ENCODE data around the gene ICE2. TPM values are rescaled to one million over a fixed set of nuclear protein-coding genes. Genes with fewer than 3 reads are reported as not detected.
A peak's percentile ranks its signal among the peaks of the same experiment; 100 is the strongest.

ICE2 gene
- total RNA-seq, 1 experiment from 2014 or later: 14.5 TPM

DNA sequence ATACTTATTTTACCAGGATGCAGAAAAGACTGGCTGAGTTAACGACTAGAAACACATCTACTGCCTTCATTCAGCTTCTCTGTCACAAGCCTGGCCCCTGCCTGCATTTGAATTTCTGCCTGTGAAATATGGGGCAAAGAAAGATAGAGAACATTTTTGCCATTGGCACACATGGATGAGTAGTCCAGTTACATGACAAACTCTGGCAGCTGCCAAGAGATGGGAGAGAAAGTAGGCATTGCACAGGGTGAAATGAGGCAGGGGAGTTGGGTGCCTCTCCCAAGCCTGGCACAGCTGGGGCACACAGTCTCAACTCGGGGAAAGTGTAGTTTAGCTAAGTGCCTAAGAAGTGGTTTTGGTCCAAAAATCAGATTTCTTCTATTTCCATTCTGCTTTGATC, 105.2 kb downstream of the ICE2 start:
- DNase-seq: no peak
- H3K36me3 ChIP-seq: peaks cover 93% of the 10 kb centered on the region
- H3K4me3 ChIP-seq: no peak overlapping the region
- H3K9me3 ChIP-seq: no peaks in the 10 kb centered on the region; the same call in 1 of the 2 replicates
- no peaks in the 10 kb centered on the region for H3K27me3 ChIP-seq

DNA sequence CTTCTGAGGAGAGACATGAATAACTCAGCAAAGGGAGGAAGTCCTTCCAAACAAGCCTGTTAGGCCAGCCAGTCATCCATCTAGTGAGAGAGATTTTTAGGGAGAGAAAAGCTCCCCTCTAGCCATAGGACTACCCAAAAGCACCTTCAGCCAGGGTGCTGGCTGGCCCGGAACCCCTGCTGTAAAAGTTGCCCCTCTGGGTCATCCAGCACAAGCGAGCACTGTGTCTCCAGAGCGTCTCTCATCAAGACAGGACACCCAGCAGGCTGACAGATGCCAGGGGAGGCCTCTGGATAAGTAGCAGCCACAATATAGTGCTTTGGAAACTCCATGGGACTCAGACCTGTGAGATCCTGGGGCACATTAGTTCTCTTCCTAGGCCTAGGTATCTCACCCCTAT, 105.6 kb downstream of the ICE2 start:
- no peaks in the 10 kb centered on the region for H3K27me3 ChIP-seq
- no peak for DNase-seq
- H3K4me3 ChIP-seq: no peak overlapping the region
- H3K36me3 ChIP-seq: peaks cover 93% of the 10 kb centered on the region
- H3K9me3 ChIP-seq: no peaks in the 10 kb centered on the region; the same call in 1 of the 2 replicates

DNA sequence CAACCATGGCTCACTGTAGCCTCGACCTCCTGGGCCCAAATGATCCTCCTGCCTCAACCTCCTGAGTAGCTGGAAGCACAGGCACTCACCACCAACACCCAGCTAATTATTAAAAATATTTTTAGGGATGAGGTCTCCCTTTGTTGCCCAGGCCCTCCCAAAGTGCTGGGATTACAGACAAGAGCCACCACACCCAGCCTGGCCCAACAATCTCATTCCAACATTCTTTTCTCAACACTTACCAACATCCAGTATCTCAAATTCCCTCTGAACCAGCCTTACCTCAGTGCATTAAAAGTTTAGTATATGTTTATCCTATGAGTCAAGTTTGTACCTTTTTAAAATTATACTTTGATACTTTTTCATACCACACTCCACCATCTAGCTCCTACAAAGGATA, 106.2 kb downstream of the ICE2 start:
- Histone ChIP-seq H3K27me3 (no peaks in the 10 kb centered on the region), H3K36me3 (peaks cover 89% of the 10 kb centered on the region), H3K9me3 (no peaks in the 10 kb centered on the region; the same call in 1 of the 2 replicates), H3K4me3 (no peak overlapping the region)
- peak; percentile 59 for DNase-seq

DNA sequence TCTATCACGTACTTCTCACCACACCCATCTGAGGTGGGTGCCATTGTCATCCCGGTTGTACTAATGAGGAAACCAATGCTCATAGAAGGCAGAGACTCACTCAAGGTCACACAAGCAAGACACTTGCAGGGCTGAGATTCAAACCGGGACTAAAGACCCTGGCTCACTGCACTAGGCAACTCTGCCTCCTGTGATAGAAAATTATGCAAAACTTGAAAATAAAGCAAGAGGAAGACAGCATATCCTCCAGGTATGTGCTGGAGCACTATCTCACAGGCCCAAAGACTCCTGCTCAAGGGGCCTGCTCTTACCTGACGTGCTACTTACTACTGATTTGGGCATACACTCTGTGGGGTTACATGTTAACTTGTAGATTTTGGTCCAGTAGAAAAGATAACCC, 106.7 kb downstream of the ICE2 start:
- Histone ChIP-seq H3K4me3 (no peak overlapping the region), H3K36me3 (peaks cover 84% of the 10 kb centered on the region), H3K9me3 (no peaks in the 10 kb centered on the region; the same call in 1 of the 2 replicates), H3K27me3 (no peaks in the 10 kb centered on the region)
- no peak for DNase-seq

DNA sequence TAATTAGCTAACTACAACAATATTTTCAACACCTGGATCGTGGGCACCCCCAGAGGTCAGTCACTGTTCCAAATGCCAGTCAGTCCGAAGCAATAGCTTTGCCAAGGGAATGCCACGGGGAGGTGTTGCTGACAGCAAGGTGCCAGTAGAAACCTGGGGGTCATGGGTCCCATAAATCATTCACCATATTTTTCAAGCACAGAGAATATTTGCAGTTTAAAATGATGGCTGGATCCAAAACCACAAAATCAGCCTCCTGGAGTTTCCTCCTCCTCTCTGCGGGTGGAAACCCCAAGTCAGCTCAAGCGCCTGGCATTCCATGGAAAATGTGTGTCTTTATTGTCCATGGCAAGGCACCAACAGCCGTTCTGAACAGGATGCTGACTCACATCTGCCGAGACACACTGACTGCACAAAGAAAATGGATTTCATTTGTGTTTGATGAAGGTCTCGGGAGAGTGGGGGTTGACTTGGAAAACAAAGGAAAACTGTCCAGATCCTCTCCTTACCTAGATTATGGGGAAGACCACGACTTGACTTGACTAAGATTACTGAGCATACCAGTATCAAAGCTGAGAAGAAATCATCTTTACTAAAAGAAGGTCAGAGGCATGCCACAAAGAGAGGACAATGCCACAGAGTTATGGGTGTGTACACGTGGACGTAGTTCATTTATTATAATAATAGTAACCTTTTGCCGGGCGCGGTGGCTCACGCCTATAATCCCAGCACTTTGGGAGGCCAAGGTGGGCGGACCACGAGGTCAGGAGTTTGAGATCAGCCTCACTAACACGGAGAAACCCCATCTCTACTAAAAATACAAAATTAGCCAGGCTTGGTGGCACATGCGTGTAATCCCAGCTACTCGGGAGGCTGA, 107.5 kb downstream of the ICE2 start:
- DNase-seq: peak; percentile 97
- Histone ChIP-seq H3K9me3 (no peaks in the 10 kb centered on the region; the same call in 1 of the 2 replicates), H3K36me3 (peaks cover 76% of the 10 kb centered on the region), H3K27me3 (no peaks in the 10 kb centered on the region), H3K4me3 (no peak overlapping the region)

DNA sequence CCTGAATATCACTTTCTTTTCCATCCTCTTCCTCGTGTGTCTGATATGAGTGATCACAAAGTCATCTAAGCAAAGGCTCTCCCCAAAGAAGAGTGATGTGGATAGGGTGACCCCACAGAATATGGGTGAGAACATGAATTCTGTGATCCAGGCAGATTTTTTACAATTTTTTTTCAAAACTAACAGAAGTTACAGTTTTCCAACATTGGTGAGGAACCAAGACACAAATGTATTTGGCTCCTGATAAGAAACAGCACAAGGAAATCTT, 108.1 kb downstream of the ICE2 start:
- Histone ChIP-seq H3K9me3 (no peaks in the 10 kb centered on the region; the same call in 1 of the 2 replicates), H3K4me3 (no peak overlapping the region), H3K36me3 (peaks cover 70% of the 10 kb centered on the region), H3K27me3 (no peaks in the 10 kb centered on the region)
- no peak for DNase-seq

DNA sequence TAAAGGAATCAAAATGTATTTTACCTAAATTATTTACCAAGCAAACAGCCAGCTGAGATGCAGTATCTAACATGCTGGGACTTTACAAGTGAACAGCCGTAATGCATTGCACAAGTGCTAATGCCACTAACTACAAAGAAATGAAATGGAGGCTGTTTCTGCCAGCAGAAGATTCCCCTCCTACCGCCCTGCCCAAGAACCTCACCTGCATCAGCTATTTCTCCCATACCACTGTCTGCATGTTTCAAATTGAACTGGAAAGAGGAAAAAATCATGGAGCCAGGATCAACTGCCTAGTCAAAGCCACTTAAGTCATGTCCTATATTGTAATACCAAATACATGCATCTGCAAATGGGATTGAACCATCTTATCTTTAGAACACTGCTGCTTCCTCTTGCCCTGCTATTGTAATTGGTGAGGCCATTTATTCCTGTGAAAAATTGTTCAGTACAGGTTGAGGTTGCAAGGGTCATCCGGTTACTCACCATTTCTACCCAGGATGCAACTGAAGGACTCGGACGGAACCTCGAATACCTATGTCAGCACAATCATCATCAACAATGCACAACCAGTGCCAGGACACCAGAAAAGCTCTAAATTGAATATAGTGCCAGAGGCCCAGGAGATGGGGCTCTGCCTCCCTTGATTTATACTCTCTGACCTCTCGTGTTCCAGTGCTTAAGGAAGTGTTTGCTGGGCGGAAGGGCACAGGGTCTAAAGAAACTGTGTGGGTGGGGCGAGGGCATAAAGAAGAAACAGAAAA, 108.7 kb downstream of the ICE2 start:
- H3K9me3 ChIP-seq: no peaks in the 10 kb centered on the region; the same call in 1 of the 2 replicates
- H3K4me3 ChIP-seq: no peak overlapping the region
- peaks cover 67% of the 10 kb centered on the region for H3K36me3 ChIP-seq
- H3K27me3 ChIP-seq: no peaks in the 10 kb centered on the region
- no peak for DNase-seq

DNA sequence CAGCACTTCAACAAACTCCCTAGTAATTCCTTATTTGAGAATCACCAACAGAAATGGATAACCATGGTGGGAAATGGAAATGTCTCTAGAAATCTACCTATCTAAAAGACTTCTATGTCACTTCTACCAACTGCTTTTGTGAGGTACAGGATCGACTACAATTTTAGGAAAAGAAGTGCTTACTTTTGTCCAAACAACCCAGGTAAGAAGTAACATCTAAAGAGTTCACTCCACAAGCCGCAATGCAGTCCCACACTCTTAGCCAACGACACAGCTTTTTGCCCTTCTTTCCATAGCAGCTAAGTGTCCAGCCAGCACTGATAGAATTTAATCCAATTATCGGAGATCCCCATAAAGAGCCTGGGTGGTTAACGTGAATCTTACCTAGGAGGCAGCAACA, 109.2 kb downstream of the ICE2 start:
- Histone ChIP-seq H3K9me3 (no peaks in the 10 kb centered on the region; the same call in 1 of the 2 replicates), H3K27me3 (no peaks in the 10 kb centered on the region), H3K36me3 (peaks cover 69% of the 10 kb centered on the region), H3K4me3 (no peak overlapping the region)
- DNase-seq: no peak

Other genes starting within 250 kb of the ICE2 start
- gene ANXA2, start 81.2 kb downstream of the ICE2 start, total RNA-seq (2014; rRNA removed; shearing (Covaris generic); ENCODE audit: low replicate concordance): 5,310 and 5,617 TPM in 2 replicates

All from MG63 (cell line).